ENCODE results near the gene ZNF846.
"Not testable (repeated sequence)": the region's sequence is repeated elsewhere in the genome, so short reads cannot be mapped to it uniquely, and the experiment has no call there.

Gene ZNF846

GRCh38 chr19:9785367-9786331 is 17.1 kb upstream of the ZNF846 start:
- peak overlapping the region; percentile 33; the same call in 1 of the 2 replicates for H3K4me2 ChIP-seq (ENCODE audit: low read depth, low read length)
- peak; percentile 48 for DNase-seq
- peak overlapping the region; percentile 61 for H2AFZ ChIP-seq (ENCODE audit: low read length)
- H3K27me3 ChIP-seq (replicated peaks; ENCODE audit: insufficient read depth, low read length), result peaks cover 8% of the 10 kb centered on the region
- TF ChIP-seq EZH2phosphoT487 (IDR thresholded peaks at IDR 0.05; ENCODE audit: low read length) (no peak), EZH2 (optimal IDR thresholded peaks at IDR 0.05; ENCODE audit: low read depth, low read length) (no peak), CTCF (IDR thresholded peaks at IDR 0.05; ENCODE audit: low read length) (no peak)
- no peaks in the 10 kb centered on the region for H3K9me2 ChIP-seq (replicated peaks; ENCODE audit: insufficient read depth, low read length)
- no peak overlapping the region for H3K27ac ChIP-seq (ENCODE audit: low read length)
- peak overlapping the region; percentile 42 for H3K4me3 ChIP-seq (ENCODE audit: low read length)
- no peaks in the 10 kb centered on the region for H3K36me3 ChIP-seq (replicated peaks; ENCODE audit: insufficient read depth, low read length)
- H3F3A ChIP-seq (ENCODE audit: insufficient read depth, low read length), result no peaks in the 10 kb centered on the region
- no peaks in the 10 kb centered on the region for H4K20me1 ChIP-seq (ENCODE audit: insufficient read depth, low read length)
- no peak overlapping the region for H3K9ac ChIP-seq (ENCODE audit: low read length)
- no peaks in the 10 kb centered on the region for H3K79me2 ChIP-seq (ENCODE audit: low read length)
- H3K9me3 ChIP-seq (replicated peaks; ENCODE audit: insufficient read depth, low read length), result no peaks in the 10 kb centered on the region
- no peaks in the 10 kb centered on the region for H3K4me1 ChIP-seq (ENCODE audit: low read length)

GRCh38 chr19:9784163-9784496 is 15.6 kb upstream of the ZNF846 start:
- not testable (repeated sequence) for H3F3A ChIP-seq (ENCODE audit: insufficient read depth, low read length); DNase-seq; H3K27me3 ChIP-seq (replicated peaks; ENCODE audit: insufficient read depth, low read length); H3K4me1 ChIP-seq (ENCODE audit: low read length); H3K79me2 ChIP-seq (ENCODE audit: low read length); H3K9me3 ChIP-seq (replicated peaks; ENCODE audit: insufficient read depth, low read length); H4K20me1 ChIP-seq (ENCODE audit: insufficient read depth, low read length); H2AFZ ChIP-seq (ENCODE audit: low read length); H3K4me3 ChIP-seq (ENCODE audit: low read length); H3K27ac ChIP-seq (ENCODE audit: low read length); H3K9me2 ChIP-seq (replicated peaks; ENCODE audit: insufficient read depth, low read length); H3K4me2 ChIP-seq (ENCODE audit: low read depth, low read length); H3K9ac ChIP-seq (ENCODE audit: low read length); H3K36me3 ChIP-seq (replicated peaks; ENCODE audit: insufficient read depth, low read length)

GRCh38 chr19:9782338-9782737 is 13.8 kb upstream of the ZNF846 start:
- Histone ChIP-seq H3K79me2 (ENCODE audit: low read length) (no peaks in the 10 kb centered on the region), H3K4me3 (ENCODE audit: low read length) (no peak overlapping the region), H3K27ac (ENCODE audit: low read length) (no peak overlapping the region), H2AFZ (ENCODE audit: low read length) (no peak overlapping the region), H3K9me3 (replicated peaks; ENCODE audit: insufficient read depth, low read length) (no peaks in the 10 kb centered on the region), H3K9me2 (replicated peaks; ENCODE audit: insufficient read depth, low read length) (no peaks in the 10 kb centered on the region), H3K9ac (ENCODE audit: low read length) (no peak overlapping the region), H3K27me3 (replicated peaks; ENCODE audit: insufficient read depth, low read length) (peaks cover 15% of the 10 kb centered on the region), H3K4me1 (ENCODE audit: low read length) (no peaks in the 10 kb centered on the region), H3K36me3 (replicated peaks; ENCODE audit: insufficient read depth, low read length) (no peaks in the 10 kb centered on the region), H3F3A (ENCODE audit: insufficient read depth, low read length) (no peaks in the 10 kb centered on the region), H3K4me2 (ENCODE audit: low read depth, low read length) (no peak overlapping the region), H4K20me1 (ENCODE audit: insufficient read depth, low read length) (no peaks in the 10 kb centered on the region)
- no peak for DNase-seq
- TF ChIP-seq EZH2phosphoT487 (IDR thresholded peaks at IDR 0.05; ENCODE audit: low read length) (no peak), CTCF (IDR thresholded peaks at IDR 0.05; ENCODE audit: low read length) (no peak), EZH2 (optimal IDR thresholded peaks at IDR 0.05; ENCODE audit: low read depth, low read length) (no peak)

Measured in MM.1S (cell line).